ENCODE results near the gene MCTS1.

Gene MCTS1

GRCh38 chrX:120585702-120586101, 18.2 kb upstream of the MCTS1 start:
- no peak overlapping the region for H3K27ac ChIP-seq
- TF ChIP-seq, protein P1, sequence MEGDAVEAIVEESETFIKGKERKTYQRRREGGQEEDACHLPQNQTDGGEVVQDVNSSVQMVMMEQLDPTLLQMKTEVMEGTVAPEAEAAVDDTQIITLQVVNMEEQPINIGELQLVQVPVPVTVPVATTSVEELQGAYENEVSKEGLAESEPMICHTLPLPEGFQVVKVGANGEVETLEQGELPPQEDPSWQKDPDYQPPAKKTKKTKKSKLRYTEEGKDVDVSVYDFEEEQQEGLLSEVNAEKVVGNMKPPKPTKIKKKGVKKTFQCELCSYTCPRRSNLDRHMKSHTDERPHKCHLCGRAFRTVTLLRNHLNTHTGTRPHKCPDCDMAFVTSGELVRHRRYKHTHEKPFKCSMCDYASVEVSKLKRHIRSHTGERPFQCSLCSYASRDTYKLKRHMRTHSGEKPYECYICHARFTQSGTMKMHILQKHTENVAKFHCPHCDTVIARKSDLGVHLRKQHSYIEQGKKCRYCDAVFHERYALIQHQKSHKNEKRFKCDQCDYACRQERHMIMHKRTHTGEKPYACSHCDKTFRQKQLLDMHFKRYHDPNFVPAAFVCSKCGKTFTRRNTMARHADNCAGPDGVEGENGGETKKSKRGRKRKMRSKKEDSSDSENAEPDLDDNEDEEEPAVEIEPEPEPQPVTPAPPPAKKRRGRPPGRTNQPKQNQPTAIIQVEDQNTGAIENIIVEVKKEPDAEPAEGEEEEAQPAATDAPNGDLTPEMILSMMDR (conservative IDR thresholded peaks at IDR 0.05) = no peak

GRCh38 chrX:120604361-120604782, 471 bp downstream of the MCTS1 start:
- TF ChIP-seq, protein P1 (conservative IDR thresholded peaks at IDR 0.05) = no peak

GRCh38 chrX:120612086-120612485, 8.2 kb downstream of the MCTS1 start:
- TF ChIP-seq, protein P1 (conservative IDR thresholded peaks at IDR 0.05) = no peak
- H3K27ac ChIP-seq = no peak overlapping the region

More at GRCh38 chrX:120604361-120604782, 471 bp downstream of the MCTS1 start:
- peak overlapping the region; percentile 75 for H3K27ac ChIP-seq

GRCh38 chrX:120614816-120615215, 10.9 kb downstream of the MCTS1 start:
- no peak overlapping the region for H3K27ac ChIP-seq
- TF ChIP-seq, protein P1 (conservative IDR thresholded peaks at IDR 0.05) = no peak

DNA sequence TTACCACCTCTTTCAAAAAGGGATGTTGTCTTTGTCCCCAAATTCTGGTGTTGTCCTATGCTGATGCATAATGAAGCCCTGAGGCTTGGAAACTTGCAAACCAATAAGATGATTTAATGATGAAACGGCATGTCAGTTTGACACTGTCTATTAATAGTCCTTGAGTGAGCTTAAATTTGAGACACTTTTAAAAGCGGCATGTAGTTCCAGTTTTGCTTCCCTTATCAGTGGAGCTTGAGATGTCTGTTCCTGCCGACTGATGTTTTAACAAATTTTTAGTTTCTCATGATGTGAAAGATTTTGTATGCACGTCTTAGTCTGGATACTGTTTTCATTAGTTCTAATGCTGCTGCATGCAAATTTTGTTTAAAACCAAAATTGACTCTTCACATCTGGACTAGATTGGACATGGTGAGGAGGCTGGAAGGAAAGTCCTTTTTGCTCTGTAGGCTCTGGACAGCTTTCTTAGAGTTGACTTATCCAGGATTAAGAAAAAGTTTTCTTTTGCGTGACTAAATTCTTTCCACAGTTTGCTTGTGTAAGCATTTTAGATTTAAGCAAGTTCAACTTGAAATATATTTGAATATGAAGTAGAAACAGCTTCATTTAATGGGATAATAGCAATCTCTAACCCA, 14.2 kb downstream of the MCTS1 start:
- H3K27ac ChIP-seq = no peak overlapping the region
- TF ChIP-seq, protein P1 (conservative IDR thresholded peaks at IDR 0.05) = no peak

GRCh38 chrX:120625371-120625770, 21.5 kb downstream of the MCTS1 start:
- H3K27ac ChIP-seq = no peak overlapping the region
- TF ChIP-seq, protein P1 (conservative IDR thresholded peaks at IDR 0.05) = no peak

GRCh38 chrX:120629667-120630537, 26.0 kb downstream of the MCTS1 start, which contains the start of gene C1GALT1C1:
C1GALT1C1 (minus strand) TSS chrX:120630054; CDS start chrX:120627166, 2,888 bp downstream.
- TF ChIP-seq, protein P1 (conservative IDR thresholded peaks at IDR 0.05) = no peak
- peak within 1 kb of the TSS; percentile 61 for H3K27ac ChIP-seq

Data from VCaP (cell line).